GM23338 (cell line): ENCODE data around the gene SLC35F6. TPM values are rescaled to one million over a fixed set of nuclear protein-coding genes. Genes with fewer than 3 reads are reported as not detected.

Experiments used
- ATAC-seq: fragments of 200-7000 bp; cut with Tn5 transposase; 3 replicates; pipeline ENCODE4 v1.9.1; 2020
- DNase-seq: peaks from one replicate; pipeline ENCODE4 v3.0.0-alpha.2; 2015; ENCODE audit warnings: low spot score
- H2AFZ ChIP-seq: fragments of 200-600 bp; sonication (generic); 2 replicates; pipeline ENCODE4 v1.8.0; 2016; ENCODE audit warnings: antibody characterized with exemption, mild to moderate bottlenecking, moderate library complexity
- H3F3A ChIP-seq: fragments of 200-600 bp; sonication (generic); replicated peaks from 2 replicates; pipeline ENCODE4 v1.8.0; 2017; ENCODE audit warnings: antibody characterized with exemption, mixed run types, low read depth
- H3K27ac ChIP-seq: fragments of 200-600 bp; sonication (generic); 2 replicates; pipeline ENCODE4 v1.6.1; 2016; ENCODE audit warnings: low read depth
- H3K27me3 ChIP-seq: fragments of 200-600 bp; sonication (generic); 2 replicates; pipeline ENCODE4 v1.8.0; 2016; ENCODE audit warnings: mild to moderate bottlenecking, mixed run types, moderate library complexity; ENCODE audit not compliant: insufficient read depth
- H3K36me3 ChIP-seq: fragments of 200-600 bp; sonication (generic); 2 replicates; pipeline ENCODE4 v1.8.0; 2016; ENCODE audit warnings: mild to moderate bottlenecking; ENCODE audit not compliant: insufficient read depth
- H3K4me1 ChIP-seq: fragments of 200-600 bp; sonication (generic); 2 replicates; pipeline ENCODE4 v1.8.0; 2016; ENCODE audit warnings: mild to moderate bottlenecking, moderate library complexity; ENCODE audit not compliant: insufficient read depth
- H3K4me2 ChIP-seq: fragments of 200-600 bp; sonication (generic); 2 replicates; pipeline ENCODE4 v1.7.1; 2017; ENCODE audit warnings: mixed run types
- H3K4me3 ChIP-seq: fragments of 200-600 bp; sonication (generic); 2 replicates; pipeline ENCODE4 v1.6.1; 2016; ENCODE audit warnings: mixed run types
- H3K79me2 ChIP-seq: fragments of 200-600 bp; sonication (generic); replicated peaks from 2 replicates; pipeline ENCODE4 v1.8.0; 2017; ENCODE audit warnings: mild to moderate bottlenecking; ENCODE audit not compliant: insufficient read depth
- H3K9me2 ChIP-seq: fragments of 200-600 bp; sonication (generic); 2 replicates; pipeline ENCODE4 v1.8.0; 2017; ENCODE audit not compliant: insufficient read depth
- H4K20me1 ChIP-seq: fragments of 200-600 bp; sonication (generic); replicated peaks from 2 replicates; pipeline ENCODE4 v1.8.0; 2017; ENCODE audit warnings: mild to moderate bottlenecking; ENCODE audit not compliant: insufficient read depth
- H3K27ac Mint-ChIP-seq: 2 replicates; pipeline ENCODE4 v1.8.0; 2020; ENCODE audit warnings: inconsistent platforms, mild to moderate bottlenecking, moderate library complexity, mixed read lengths
- H3K27me3 Mint-ChIP-seq: 3 replicates; pipeline ENCODE4 v1.8.0; 2022; ENCODE audit warnings: low read depth, mild to moderate bottlenecking, moderate library complexity, mixed read lengths, inconsistent platforms; ENCODE audit not compliant: insufficient read depth, poor library complexity
- H3K36me3 Mint-ChIP-seq: 3 replicates; pipeline ENCODE4 v1.8.0; 2021; ENCODE audit warnings: low read depth, mild to moderate bottlenecking, inconsistent platforms, moderate library complexity, mixed read lengths
- H3K4me1 Mint-ChIP-seq: 3 replicates; pipeline ENCODE4 v1.8.0; 2020; ENCODE audit warnings: mild to moderate bottlenecking, inconsistent platforms, mixed read lengths
- H3K4me3 Mint-ChIP-seq: 3 replicates; pipeline ENCODE4 v1.8.0; 2021; ENCODE audit warnings: moderate library complexity, mild to moderate bottlenecking, inconsistent platforms, mixed read lengths
- H3K9me3 Mint-ChIP-seq: 3 replicates; pipeline ENCODE4 v1.8.0; 2020; ENCODE audit warnings: moderate library complexity, mild to moderate bottlenecking, inconsistent platforms, mixed read lengths
- CREB1 ChIP-seq: fragments of 250-450 bp; sonication (Bioruptor Pico); IDR thresholded peaks from 2 replicates; pipeline ENCODE4 v1.5.0; 2020; ENCODE audit warnings: low read depth, mild to moderate bottlenecking, moderate library complexity
- CTCF ChIP-seq, 2 experiments: fragments of 200-600 bp in 1 of 2; sonication (generic) in 1 of 2; conservative IDR thresholded peaks; 2 replicates each; pipeline versions ENCODE4 v1.5.1 to v1.6.1; 2016 to 2017; ENCODE audit warnings: antibody characterized with exemption in 2 of 2, low read depth in 2 of 2, mild to moderate bottlenecking in 2 of 2, moderate library complexity in 1 of 2
- ETS1 ChIP-seq: IDR thresholded peaks from 2 replicates; pipeline ENCODE4 v1.6.1; 2016; ENCODE audit warnings: antibody characterized with exemption
- EZH2 ChIP-seq: fragments of 200-600 bp; sonication (generic); IDR thresholded peaks from one replicate; pipeline ENCODE4 v1.8.0; 2017; ENCODE audit warnings: antibody characterized with exemption, mild to moderate bottlenecking, low read depth; ENCODE audit not compliant: unreplicated experiment
- EZH2phosphoT487 ChIP-seq: fragments of 200-600 bp; sonication (generic); IDR thresholded peaks from one replicate; pipeline ENCODE4 v1.8.1; 2018; ENCODE audit warnings: antibody characterized with exemption; ENCODE audit not compliant: unreplicated experiment
- JUNB ChIP-seq: IDR thresholded peaks from one replicate; pipeline ENCODE4 v1.6.1; 2016; ENCODE audit warnings: antibody characterized with exemption; ENCODE audit not compliant: unreplicated experiment
- NANOG ChIP-seq: IDR thresholded peaks from 2 replicates; pipeline ENCODE4 v1.6.1; 2016; ENCODE audit warnings: antibody characterized with exemption, borderline replicate concordance
- POLR2AphosphoS5 ChIP-seq: IDR thresholded peaks from 2 replicates; pipeline ENCODE4 v1.6.1; 2016; ENCODE audit warnings: antibody characterized with exemption, low read depth
- REST ChIP-seq: IDR thresholded peaks from one replicate; pipeline ENCODE4 v1.6.1; 2018; ENCODE audit warnings: antibody characterized with exemption; ENCODE audit not compliant: unreplicated experiment
- STAT1 ChIP-seq: IDR thresholded peaks from one replicate; pipeline ENCODE4 v1.6.1; 2016; ENCODE audit warnings: antibody characterized with exemption; ENCODE audit not compliant: unreplicated experiment
- ZNF114 ChIP-seq: fragments of 250-450 bp; sonication (Bioruptor Pico); IDR thresholded peaks from 2 replicates; pipeline ENCODE4 v1.5.0; 2020; ENCODE audit warnings: mild to moderate bottlenecking, moderate library complexity
- ZNF331 ChIP-seq: fragments of 250-450 bp; sonication (Bioruptor Pico); IDR thresholded peaks from 2 replicates; pipeline ENCODE4 v1.5.0; 2020; ENCODE audit warnings: low read depth, mild to moderate bottlenecking, moderate library complexity
- polyA plus RNA-seq: library from polyadenylated mRNA; unstranded; fragments of >200 nt; fragmentation: Nextera tagmentation; extraction: Ambion mirVana; gene quantifications from 2 replicates; pipeline ENCODE4 v1.2.1, GENCODE V29; 2016
- total RNA-seq: library from RNA; depleted of rRNA; stranded (reverse); fragments of >200 nt; shearing (Covaris generic); gene quantifications from 2 replicates; pipeline ENCODE4 v1.2.3, GENCODE V29; 2014

Gene SLC35F6
- total and polyA plus RNA-seq, 2 experiments from 2014 or later = 6.0 to 15.0 TPM

- Histone ChIP-seq H3K4me2 (0 out of 2 replicates have a peak overlapping the region, but pooled peaks have one; percentile 12), H3K4me3 (no peak overlapping the region), H3F3A (no peaks in the 10 kb centered on the region; the same call in 1 of the 2 replicates), H3K9me2 (no peaks in the 10 kb centered on the region), H3K79me2 (no peaks in the 10 kb centered on the region), H3K36me3 (no peaks in the 10 kb centered on the region), H3K4me1 (peaks cover 9% of the 10 kb centered on the region), H2AFZ (no peak overlapping the region), H3K27me3 (no peaks in the 10 kb centered on the region), H3K27ac (peak overlapping the region; percentile 85; the same call in 1 of the 2 replicates), H4K20me1 (no peaks in the 10 kb centered on the region)
- H3K27ac Mint-ChIP-seq = peak overlapping the region; percentile 96
- H3K36me3 Mint-ChIP-seq = no peaks in the 10 kb centered on the region
- ATAC-seq = no peak
- DNase-seq = no peak
- H3K9me3 Mint-ChIP-seq = no peaks in the 10 kb centered on the region
- peaks cover 6% of the 10 kb centered on the region for H3K27me3 Mint-ChIP-seq
- TF ChIP-seq REST = no peak
- TF ChIP-seq JUNB = no peak
- no peak for TF ChIP-seq NANOG
- no peak for TF ChIP-seq ETS1
- no peak for TF ChIP-seq EZH2
- TF ChIP-seq POLR2AphosphoS5 = no peak
- TF ChIP-seq CTCF (conservative IDR thresholded peaks at IDR 0.05; ENCODE audit: low read depth in 2 of 2) = no peak
- no peak for TF ChIP-seq ZNF114 (CRISPR knock-in tag)
- TF ChIP-seq STAT1 = no peak
- no peak for TF ChIP-seq EZH2phosphoT487
- TF ChIP-seq ZNF331 (CRISPR knock-in tag) = no peak
- no peak for TF ChIP-seq CREB1
- no peak overlapping the region; the same call in 2 of the 3 replicates for H3K4me3 Mint-ChIP-seq
- H3K4me1 Mint-ChIP-seq = peaks cover 36% of the 10 kb centered on the region
These were observed 5.2 kb upstream of the SLC35F6 start for GRCh38 chr2:26758790-26759321.
